Right lobe of liver (tissue), 4 donors: ENCODE measurements around the gene SNW1.
A peak's percentile ranks its signal among the peaks of the same experiment; 100 is the strongest.

ENCODE experiments used
- POLR2A ChIP-seq: fragments of 450-650 bp; IDR thresholded peaks from one replicate; pipeline ENCODE4 v1.6.1; 2017; ENCODE audit warnings: antibody characterized with exemption, mild to moderate bottlenecking
- TF ChIP-seq, protein P1 (sequence below), 4 donors: fragments of 200-600 bp in 3 of 4; fragments of 450-650 bp in 1 of 4; IDR thresholded peaks; one replicate each; pipeline versions ENCODE4 v1.5.1 to v1.8.0; 2016 to 2022; ENCODE audit warnings: antibody characterized with exemption in 4 of 4, mild to moderate bottlenecking in 2 of 4
- donor health status: DM: no; HTN: no; CAD: no.
- donor health status: DM: no; HTN: no; CAD: no.
- donor health status: DM: no; HTN: yes; CAD: no.

DNA sequence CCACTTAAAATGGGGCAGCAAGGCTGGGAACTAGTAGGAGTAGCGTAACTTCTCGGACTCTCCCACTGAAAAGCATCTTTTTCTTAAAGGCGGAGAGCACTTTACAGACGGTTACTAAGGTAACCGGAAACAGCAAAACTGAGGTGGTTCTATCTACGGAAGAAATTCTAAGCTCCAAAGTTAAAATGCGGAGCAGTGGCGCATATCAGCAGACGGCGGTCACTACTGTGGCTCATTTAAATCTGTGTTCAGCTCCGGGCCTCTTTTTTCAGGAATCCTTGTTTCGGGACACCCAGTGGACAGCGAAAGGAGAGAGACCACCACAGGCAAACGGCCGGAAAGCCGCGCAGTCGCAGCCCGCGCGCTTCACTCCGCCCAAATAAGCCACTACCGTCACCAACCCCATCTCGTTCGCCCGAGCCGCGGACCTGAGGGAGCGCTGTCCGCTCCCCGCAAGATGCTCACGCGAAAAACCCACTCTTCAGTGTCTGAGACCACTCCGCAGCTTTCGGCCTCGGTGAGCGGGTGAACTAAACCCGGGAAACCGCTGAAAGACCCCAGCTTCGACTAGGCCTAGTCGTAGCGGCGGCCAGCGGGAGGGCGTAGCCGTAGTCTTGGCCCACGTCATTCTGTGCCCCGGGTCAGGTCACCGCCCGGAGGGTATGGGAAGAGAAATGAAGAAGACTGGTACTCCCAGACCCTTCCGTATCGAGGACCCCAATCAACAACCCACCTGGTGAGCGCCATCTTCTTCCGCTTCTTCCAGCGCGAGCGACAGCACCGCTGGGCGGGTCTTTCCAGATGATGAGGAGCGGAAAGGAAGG, at the start of gene SNW1:
- TF ChIP-seq, protein P1, sequence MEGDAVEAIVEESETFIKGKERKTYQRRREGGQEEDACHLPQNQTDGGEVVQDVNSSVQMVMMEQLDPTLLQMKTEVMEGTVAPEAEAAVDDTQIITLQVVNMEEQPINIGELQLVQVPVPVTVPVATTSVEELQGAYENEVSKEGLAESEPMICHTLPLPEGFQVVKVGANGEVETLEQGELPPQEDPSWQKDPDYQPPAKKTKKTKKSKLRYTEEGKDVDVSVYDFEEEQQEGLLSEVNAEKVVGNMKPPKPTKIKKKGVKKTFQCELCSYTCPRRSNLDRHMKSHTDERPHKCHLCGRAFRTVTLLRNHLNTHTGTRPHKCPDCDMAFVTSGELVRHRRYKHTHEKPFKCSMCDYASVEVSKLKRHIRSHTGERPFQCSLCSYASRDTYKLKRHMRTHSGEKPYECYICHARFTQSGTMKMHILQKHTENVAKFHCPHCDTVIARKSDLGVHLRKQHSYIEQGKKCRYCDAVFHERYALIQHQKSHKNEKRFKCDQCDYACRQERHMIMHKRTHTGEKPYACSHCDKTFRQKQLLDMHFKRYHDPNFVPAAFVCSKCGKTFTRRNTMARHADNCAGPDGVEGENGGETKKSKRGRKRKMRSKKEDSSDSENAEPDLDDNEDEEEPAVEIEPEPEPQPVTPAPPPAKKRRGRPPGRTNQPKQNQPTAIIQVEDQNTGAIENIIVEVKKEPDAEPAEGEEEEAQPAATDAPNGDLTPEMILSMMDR (IDR thresholded peaks at IDR 0.05) = no peak
- peak; percentile 72 for TF ChIP-seq POLR2A
